GM21786 (cell line): Measurements from ENCODE around the gene PLEKHB2.
A peak's percentile ranks its signal among the peaks of the same experiment; 100 is the strongest.
"Not testable (repeated sequence)": the region's sequence is repeated elsewhere in the genome, so short reads cannot be mapped to it uniquely, and the experiment has no call there.

Source experiments
- ATAC-seq: cut with Tn5 transposase; IDR thresholded peaks from one replicate; pipeline ENCODE4 v1.9.1; 2021; ENCODE audit not compliant: unreplicated experiment

PLEKHB2 gene

GRCh38 chr2:131093696-131094462 is 11.3 kb upstream of the PLEKHB2 start:
- peak; percentile 62 for ATAC-seq

- ATAC-seq, result no peak
These were observed 10.5 kb upstream of the PLEKHB2 start for GRCh38 chr2:131094463-131095281.

DNA sequence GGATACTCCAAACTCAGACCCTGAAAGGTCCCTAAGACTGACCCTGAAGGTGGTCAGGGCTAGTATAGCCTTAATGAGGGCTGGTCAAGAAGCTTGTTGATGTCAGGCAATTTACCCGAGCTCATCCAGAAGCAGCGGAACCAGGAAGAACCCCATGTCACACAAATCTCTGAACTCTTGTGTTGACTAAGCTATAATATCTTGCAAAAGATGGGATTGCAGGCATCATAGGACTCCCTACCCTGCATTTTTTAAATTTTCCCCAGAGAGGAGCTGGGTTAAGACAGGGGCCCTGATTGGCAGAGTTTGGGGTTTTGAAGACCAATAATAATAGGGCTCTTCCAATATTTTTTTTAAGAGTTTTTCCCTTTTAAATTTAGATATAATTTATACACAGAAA is 2.0 kb upstream of the PLEKHB2 start:
- no peak for ATAC-seq

DNA sequence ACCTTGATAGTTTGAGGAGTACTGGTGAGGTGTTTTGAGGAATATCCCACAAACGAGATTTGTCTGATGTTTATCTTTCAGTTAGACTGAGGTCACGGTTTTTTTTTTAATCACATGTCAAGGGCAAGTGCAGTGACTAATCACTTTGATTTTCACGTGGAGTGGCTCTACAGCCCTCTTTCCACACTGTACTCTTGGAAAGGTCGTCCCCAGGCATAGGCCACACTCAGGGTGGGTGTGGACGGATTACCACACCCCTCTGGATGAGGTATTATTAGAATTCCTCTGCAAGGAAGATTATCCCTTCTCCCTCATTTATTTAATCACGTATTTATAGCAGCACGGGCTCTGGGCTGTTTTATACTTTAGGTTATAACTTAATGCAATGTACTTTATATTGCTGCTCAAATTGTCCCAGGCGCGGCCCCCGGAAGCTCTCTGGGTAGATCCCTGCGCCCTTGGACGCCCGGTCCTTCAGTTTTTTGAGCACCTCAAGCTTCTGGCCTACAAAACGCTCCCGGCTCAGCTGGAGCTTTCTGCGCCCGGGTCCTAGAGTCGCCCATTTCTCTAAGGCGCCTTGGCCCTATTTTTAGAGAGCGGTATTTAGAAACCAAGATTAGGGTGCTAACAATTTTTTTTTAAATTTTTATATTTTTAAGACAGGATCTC is 515 bp upstream of the PLEKHB2 start:
- ATAC-seq, result peak; percentile 72

- peak; percentile 34 for ATAC-seq
These were observed 1.0 kb downstream of the PLEKHB2 start for GRCh38 chr2:131105950-131106801.

DNA sequence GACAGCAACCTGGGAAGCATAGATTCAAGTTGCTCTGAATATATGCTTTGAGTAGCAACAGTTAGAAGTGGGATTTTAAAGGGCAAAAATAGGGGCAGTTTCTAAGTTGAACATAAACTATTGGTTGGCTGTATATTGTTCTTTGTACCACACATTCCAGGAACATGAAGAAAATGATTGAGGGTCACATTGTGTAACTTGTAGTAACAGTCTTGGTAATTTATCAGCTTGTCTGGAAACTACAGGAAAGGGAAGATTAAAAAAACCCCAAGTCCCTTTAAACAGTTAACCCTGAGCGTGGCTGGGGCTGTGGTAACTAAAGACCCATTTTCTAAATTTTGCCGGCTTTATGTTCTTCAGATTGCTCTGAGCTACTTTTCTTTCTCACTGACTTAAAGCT is 7.4 kb downstream of the PLEKHB2 start:
- no peak for ATAC-seq

- no peak for ATAC-seq
These were observed 8.6 kb downstream of the PLEKHB2 start for GRCh38 chr2:131113566-131114227.

DNA sequence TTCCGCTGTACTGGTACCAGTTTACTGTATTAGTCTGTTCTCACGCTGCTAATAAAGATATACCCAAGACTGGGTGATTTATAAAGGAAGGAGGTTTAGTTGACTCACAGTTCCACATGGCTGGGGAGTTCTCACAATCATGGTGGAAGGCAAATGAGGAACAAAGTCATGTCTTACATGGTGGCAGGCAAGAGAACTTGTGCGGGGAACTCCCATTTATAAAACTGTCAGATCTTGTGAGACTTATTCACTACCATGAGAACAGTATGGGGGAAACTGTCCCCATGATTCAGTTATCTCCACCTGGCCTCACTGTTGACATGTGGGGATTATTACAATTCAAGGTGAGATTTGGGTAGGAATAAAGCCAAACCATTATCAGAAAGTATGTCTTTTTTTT is 9.8 kb downstream of the PLEKHB2 start:
- not testable (repeated sequence) for ATAC-seq

GRCh38 chr2:131115752-131116151 is 10.6 kb downstream of the PLEKHB2 start:
- no peak for ATAC-seq

- ATAC-seq, result no peak
These were observed 15.7 kb downstream of the PLEKHB2 start for GRCh38 chr2:131120815-131121317.

DNA sequence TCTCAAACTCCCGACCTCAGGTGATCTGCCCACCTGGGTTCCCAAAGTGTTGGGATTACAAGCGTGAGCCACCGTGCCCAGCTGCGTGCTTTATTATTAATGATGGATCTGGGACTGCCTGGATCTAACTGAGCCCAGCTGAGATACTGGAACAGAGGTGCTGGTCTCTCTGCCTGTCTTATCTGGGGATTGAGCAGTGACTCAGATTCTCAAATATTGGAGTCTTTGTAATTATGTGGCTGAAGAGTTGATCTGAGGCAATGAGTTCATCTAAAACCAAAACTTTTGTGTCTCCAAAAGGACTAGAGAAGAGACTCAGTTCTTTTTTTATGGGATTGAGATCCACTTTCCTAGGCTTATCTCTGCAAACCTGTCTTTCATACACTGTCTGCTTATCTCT is 16.3 kb downstream of the PLEKHB2 start:
- no peak for ATAC-seq

DNA sequence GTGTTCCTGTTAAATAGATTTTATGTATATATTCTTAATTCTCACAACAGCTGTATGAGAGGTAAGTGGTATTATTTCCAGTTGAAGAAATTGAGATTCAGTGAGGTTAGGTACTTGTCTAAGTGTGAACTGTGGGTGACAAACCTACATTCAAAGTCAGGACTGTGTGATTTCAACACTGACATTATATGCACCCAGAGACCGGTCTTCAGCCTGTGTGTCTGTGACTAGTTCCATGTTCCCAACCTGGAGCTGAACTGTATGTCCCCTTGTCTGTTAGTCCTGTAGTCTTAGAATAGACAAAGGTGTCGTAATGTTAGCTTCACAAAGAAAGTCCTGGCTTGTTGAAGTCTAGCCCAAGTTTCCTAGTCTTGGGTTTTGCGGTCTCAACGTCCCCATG is 17.4 kb downstream of the PLEKHB2 start:
- ATAC-seq, result no peak

- no peak for ATAC-seq
These were observed 18.1 kb downstream of the PLEKHB2 start for GRCh38 chr2:131123192-131123591.

- ATAC-seq, result no peak
These were observed 20.1 kb downstream of the PLEKHB2 start for GRCh38 chr2:131125195-131125757.

DNA sequence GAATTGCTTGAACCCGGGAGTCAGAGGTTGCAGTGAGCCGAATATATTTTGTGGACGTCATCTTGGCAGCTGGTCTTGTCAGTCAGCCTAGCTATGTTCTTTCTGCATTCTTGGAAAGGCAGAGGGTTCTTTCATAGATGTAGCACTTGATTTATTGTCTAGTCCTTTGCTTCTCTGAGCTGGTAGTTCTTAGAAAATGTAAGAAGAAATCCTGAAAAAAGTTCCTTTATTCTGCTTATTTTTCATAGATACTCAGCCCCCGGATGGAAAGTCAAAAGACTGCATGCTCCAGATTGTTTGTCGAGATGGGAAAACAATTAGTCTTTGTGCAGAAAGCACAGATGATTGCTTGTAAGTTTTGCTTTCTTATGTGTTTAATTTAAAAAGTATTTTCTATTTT is 21.3 kb downstream of the PLEKHB2 start:
- ATAC-seq, result no peak

- ATAC-seq, result no peak
These were observed 21.9 kb downstream of the PLEKHB2 start for GRCh38 chr2:131127076-131127475.

- ATAC-seq, result no peak
These were observed 22.8 kb downstream of the PLEKHB2 start for GRCh38 chr2:131127981-131128380.

DNA sequence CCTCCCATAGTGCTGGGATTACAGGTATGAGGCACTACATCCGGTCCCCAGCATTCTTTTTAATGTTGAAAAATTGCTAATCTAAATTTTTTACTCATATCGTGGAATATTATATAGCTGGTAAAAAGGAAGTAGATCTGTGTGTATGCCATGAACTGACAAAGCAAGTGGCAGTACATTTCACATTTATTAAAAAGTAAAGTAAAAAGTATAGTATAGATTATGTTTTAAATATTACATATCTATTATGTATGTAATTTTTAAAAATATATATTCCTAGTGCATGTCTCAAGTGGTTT is 25.1 kb downstream of the PLEKHB2 start:
- ATAC-seq, result no peak

DNA sequence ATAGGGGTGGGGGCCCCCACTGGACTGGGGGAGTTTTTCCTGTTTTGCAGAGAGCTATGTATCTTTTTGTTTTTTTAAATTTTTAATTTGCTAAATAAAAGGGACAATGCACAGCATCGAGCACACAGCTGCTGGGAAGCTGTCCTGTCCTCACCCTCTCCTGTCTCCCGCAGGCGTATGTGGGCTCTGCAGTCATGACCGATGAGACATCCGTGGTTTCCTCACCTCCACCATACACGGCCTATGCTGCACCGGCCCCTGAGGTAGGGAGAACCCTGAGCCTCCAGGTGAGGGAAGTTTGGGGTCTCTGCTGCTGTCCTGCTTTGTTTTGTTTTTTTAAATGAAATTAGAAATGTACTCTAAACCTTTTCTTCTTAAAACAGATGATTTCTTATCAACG is 27.6 kb downstream of the PLEKHB2 start:
- no peak for ATAC-seq

DNA sequence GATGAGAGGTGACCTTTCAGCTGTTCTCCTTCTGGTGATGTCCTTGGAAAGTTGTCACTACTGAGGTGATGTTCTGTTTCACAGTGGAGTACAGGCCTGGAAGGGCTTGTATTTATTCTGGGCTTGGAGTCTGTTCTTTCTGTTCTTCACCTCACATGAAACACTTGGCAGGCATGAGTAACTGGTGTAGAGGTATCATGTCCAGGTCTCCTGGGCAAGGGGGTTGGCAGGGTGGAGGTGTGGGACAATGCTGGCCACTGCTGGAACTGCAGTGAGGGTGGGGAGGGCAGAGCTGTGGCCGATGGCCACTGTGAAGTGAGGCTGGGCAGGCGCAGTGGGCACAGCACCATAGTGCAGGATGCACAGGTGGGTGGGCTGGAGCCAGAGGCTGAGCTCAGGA is 35.4 kb downstream of the PLEKHB2 start:
- no peak for ATAC-seq
